Measurements from ENCODE around the gene BACH2. TPM values are rescaled to one million over a fixed set of nuclear protein-coding genes. Genes with fewer than 3 reads are reported as not detected.

The BACH2 gene
- total RNA-seq, 2 experiments from 2014 or later: 60.7 to 66.9 TPM

- no peak for DNase-seq
- Mint-ChIP-seq H3K27me3 (no peaks in the 10 kb centered on the region), H3K27ac (peak overlapping the region; percentile 89), H3K36me3 (ENCODE audit: low read depth) (peaks cover 73% of the 10 kb centered on the region), H3K4me3 (peak overlapping the region; percentile 36), H3K9me3 (peaks cover 11% of the 10 kb centered on the region), H3K4me1 (ENCODE audit: low read depth) (peaks cover 89% of the 10 kb centered on the region)
- ChIA-PET CTCF (interaction anchor here (0.9 to 1.6 kb wide), 6 partner anchors 13 to 210 kb away, joined by 3 read pairs; no protein-coding TSS in a partner anchor), POLR2A (interaction anchor here (0.9 to 4.6 kb wide), 7 partner anchors 16 to 191 kb away, joined by 3 to 29 read pairs (median 4); no protein-coding TSS in a partner anchor)
- TF ChIP-seq CTCF (IDR thresholded peaks at IDR 0.05): no peak
- intact Hi-C loops (cut with micrococcal nuclease): no loop called here
- ATAC-seq: no peak
These were observed 27.3 kb downstream of the BACH2 start for GRCh38 chr6:90269334-90269733.

- Mint-ChIP-seq H3K4me1 (ENCODE audit: low read depth) (peaks cover 90% of the 10 kb centered on the region), H3K27me3 (no peaks in the 10 kb centered on the region), H3K27ac (peak overlapping the region; percentile 89), H3K36me3 (ENCODE audit: low read depth) (peaks cover 75% of the 10 kb centered on the region), H3K4me3 (peak overlapping the region; percentile 47), H3K9me3 (peaks cover 11% of the 10 kb centered on the region)
- ChIA-PET POLR2A (interaction anchor here (0.7 to 4.6 kb wide), 8 partner anchors 17 to 254 kb away, joined by 3 to 29 read pairs (median 4); no protein-coding TSS in a partner anchor), CTCF (interaction anchor here (0.9 kb wide), 1 partner anchor 91 kb away, joined by 3 read pairs; no protein-coding TSS in a partner anchor)
- DNase-seq: peak; percentile 62
- intact Hi-C loops (cut with micrococcal nuclease): no loop called here
- TF ChIP-seq CTCF (IDR thresholded peaks at IDR 0.05): no peak
- peak; percentile 52 for ATAC-seq
These were observed 28.5 kb downstream of the BACH2 start for GRCh38 chr6:90268178-90268577.

DNA sequence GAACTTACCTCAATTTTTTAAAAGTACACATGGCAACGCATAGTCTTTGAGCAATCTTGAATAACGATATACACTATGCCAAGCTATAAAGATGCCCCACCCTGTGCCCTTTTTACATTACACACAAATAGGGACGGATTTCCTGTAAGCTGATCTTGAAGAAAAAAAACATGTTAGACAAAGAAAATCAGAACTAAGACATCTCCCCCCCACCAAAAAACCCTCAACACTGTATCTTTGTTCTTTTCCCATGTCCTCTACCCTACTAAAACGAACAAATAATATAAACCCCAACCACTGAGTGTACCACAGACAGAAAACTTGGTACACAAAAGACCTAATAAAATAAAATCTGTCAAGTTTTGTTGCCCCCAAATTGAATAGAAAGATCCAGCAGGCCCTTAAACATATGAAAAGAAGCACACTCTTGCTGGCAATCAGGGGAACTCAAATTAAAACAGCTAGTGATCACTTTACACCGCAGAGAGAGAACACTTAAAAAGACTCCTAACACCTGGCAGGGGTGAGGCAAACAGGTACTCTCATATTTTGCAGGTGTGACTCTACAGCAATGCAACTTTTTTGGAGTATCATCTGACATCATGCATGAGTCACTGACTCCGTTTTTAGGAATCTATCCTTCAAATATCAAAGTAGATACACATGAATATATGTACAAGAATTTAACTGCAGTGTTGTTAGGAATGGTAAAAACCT lies 29.6 kb downstream of the BACH2 start:
- H3K27me3 Mint-ChIP-seq: no peaks in the 10 kb centered on the region
- ATAC-seq (peak; percentile 43), DNase-seq (peak; percentile 69)
- TF ChIP-seq CTCF (IDR thresholded peaks at IDR 0.05): no peak
- H3K4me3 Mint-ChIP-seq: peak overlapping the region; percentile 49
- intact Hi-C loops (cut with micrococcal nuclease): loop anchor here (2.0 kb wide), 1 partner anchor 14 kb away; no protein-coding TSS in a partner anchor
- ChIA-PET CTCF (interaction anchor here (1.3 to 1.7 kb wide), 2 partner anchors 10 to 27 kb away, joined by 3 to 6 read pairs; no protein-coding TSS in a partner anchor), POLR2A (interaction anchor here (0.6 to 4.6 kb wide), 9 partner anchors 13 to 77 kb away, joined by 3 to 29 read pairs (median 3); no protein-coding TSS in a partner anchor)
- peaks cover 13% of the 10 kb centered on the region for H3K9me3 Mint-ChIP-seq
- H3K27ac Mint-ChIP-seq: peak overlapping the region; percentile 96
- H3K36me3 Mint-ChIP-seq (ENCODE audit: low read depth): peaks cover 77% of the 10 kb centered on the region
- H3K4me1 Mint-ChIP-seq (ENCODE audit: low read depth): peaks cover 90% of the 10 kb centered on the region

DNA sequence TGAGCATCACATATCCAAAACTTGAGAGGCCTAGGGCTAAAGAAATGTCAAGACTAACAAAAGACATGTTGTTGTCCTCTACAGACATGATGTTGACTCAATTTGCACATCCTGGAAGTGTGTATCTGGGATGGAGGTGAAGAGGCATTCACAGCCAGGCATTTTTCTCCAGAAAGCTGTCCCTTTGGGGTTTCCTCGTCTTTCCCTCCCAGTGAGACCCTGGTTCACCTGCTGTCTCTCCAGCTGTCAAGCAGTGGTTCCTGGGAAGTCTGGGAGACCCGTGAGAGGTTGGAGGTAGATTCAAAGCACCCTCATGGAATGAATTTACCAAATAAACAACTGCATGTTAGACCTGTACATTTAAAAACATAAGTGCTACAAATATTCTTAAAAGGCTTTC lies 32.1 kb downstream of the BACH2 start:
- peaks cover 80% of the 10 kb centered on the region for H3K36me3 Mint-ChIP-seq (ENCODE audit: low read depth)
- H3K27me3 Mint-ChIP-seq: no peaks in the 10 kb centered on the region
- no peak for ATAC-seq
- peak overlapping the region; percentile 96 for H3K27ac Mint-ChIP-seq
- no peak for TF ChIP-seq CTCF (IDR thresholded peaks at IDR 0.05)
- ChIA-PET CTCF (interaction anchor here (1.2 to 2.1 kb wide), 3 partner anchors 15 to 48 kb away, joined by 3 to 6 read pairs (median 3); no protein-coding TSS in a partner anchor), POLR2A (interaction anchor here (0.6 to 2.6 kb wide), 4 partner anchors 9 to 113 kb away, joined by 3 to 12 read pairs (median 4); no protein-coding TSS in a partner anchor)
- H3K4me3 Mint-ChIP-seq: no peak overlapping the region
- DNase-seq: no peak
- peaks cover 95% of the 10 kb centered on the region for H3K4me1 Mint-ChIP-seq (ENCODE audit: low read depth)
- intact Hi-C loops (cut with micrococcal nuclease): no loop called here
- peaks cover 7% of the 10 kb centered on the region for H3K9me3 Mint-ChIP-seq
